Naive thymus-derived CD8-positive, alpha-beta T cell (primary cell): ENCODE measurements around the gene GPC6. TPM values are rescaled to one million over a fixed set of nuclear protein-coding genes. Genes with fewer than 3 reads are reported as not detected.

Experiments used
- ATAC-seq, 2 donors: fragments of 150-1000 bp; cut with Tn5 transposase in 1 of 2; sonication (Bioruptor Pico), chemical (Tn5 transposase) in 1 of 2; 1 replicate in 1 of 2; 2 replicates in 1 of 2; pipeline ENCODE4 v1.10.0; 2021; ENCODE audit warnings: mild to moderate bottlenecking in 2 of 2, moderate library complexity in 2 of 2
- POLR2A ChIA-PET: fragments of 350-600 bp; sonication (Branson Sonifier 250); formaldehyde crosslinking; loops from one replicate; lab custom pipeline; 2021; ENCODE audit warnings: antibody characterized with exemption; lab: Charles Lee
- DNase-seq, 10 donors: peaks; one replicate each; pipeline versions ENCODE4 v3.0.0 to v3.0.0-alpha.2; 2020 to 2022
- H3K27ac Mint-ChIP-seq, 10 donors: one replicate each; pipeline ENCODE4 v1.8.0; 2020 to 2022; ENCODE audit warnings: mild to moderate bottlenecking in 10 of 10, mixed read lengths in 10 of 10, moderate library complexity in 4 of 10, inconsistent platforms in 1 of 10
- H3K27me3 Mint-ChIP-seq, 5 donors: one replicate each; pipeline ENCODE4 v1.8.0; 2021 to 2022; ENCODE audit warnings: mixed read lengths in 5 of 5
- H3K36me3 Mint-ChIP-seq, 3 donors: one replicate each; pipeline ENCODE4 v1.8.0; 2020 to 2022; ENCODE audit warnings: mixed read lengths in 3 of 3, mild to moderate bottlenecking in 2 of 3, inconsistent platforms in 1 of 3
- H3K4me1 Mint-ChIP-seq, 4 donors: one replicate each; pipeline ENCODE4 v1.8.0; 2021 to 2022; ENCODE audit warnings: mixed read lengths in 4 of 4
- H3K4me3 Mint-ChIP-seq, 10 donors: one replicate each; pipeline ENCODE4 v1.8.0; 2020 to 2022; ENCODE audit warnings: mild to moderate bottlenecking in 10 of 10, mixed read lengths in 10 of 10, moderate library complexity in 6 of 10, inconsistent platforms in 1 of 10
- H3K9me3 Mint-ChIP-seq, 9 donors: one replicate each; pipeline ENCODE4 v1.8.0; 2020 to 2022; ENCODE audit warnings: mixed read lengths in 9 of 9, mild to moderate bottlenecking in 3 of 9, inconsistent platforms in 1 of 9, moderate library complexity in 1 of 9
- polyA plus RNA-seq, 3 donors: library from polyadenylated mRNA; unstranded; fragments of 300-500 nt; fragmentation: Illumina TruSeq; gene quantifications; one replicate each; pipeline ENCODE4 v1.2.3, GENCODE V29; 2021
- total RNA-seq, 8 experiments: library from RNA in 2 of 8; stranded (reverse) in 2 of 8; gene quantifications; one replicate each; pipeline ENCODE4 v1.2.3 and lab custom pipeline; 2021 to 2026

Gene GPC6
- total and polyA plus RNA-seq, 5 experiments from 2014 or later, result not detected

- H3K4me3 Mint-ChIP-seq, result no peak overlapping the region
- POLR2A ChIA-PET, result no interaction called here
- no peaks in the 10 kb centered on the region for H3K36me3 Mint-ChIP-seq
- H3K27me3 Mint-ChIP-seq, result no peaks in the 10 kb centered on the region
- DNase-seq, result no peak
- no peaks in the 10 kb centered on the region for H3K9me3 Mint-ChIP-seq
- H3K4me1 Mint-ChIP-seq, result peaks cover 0 to 3% (median 0%) of the 10 kb centered on the region in 4 donors
- ATAC-seq, result no peak
- no peak overlapping the region for H3K27ac Mint-ChIP-seq
These were observed 990.8 kb downstream of the GPC6 start for GRCh38 chr13:94217370-94217769.

- no peak for DNase-seq
- Mint-ChIP-seq H3K36me3 (no peaks in the 10 kb centered on the region), H3K9me3 (no peaks in the 10 kb centered on the region), H3K4me3 (no peak overlapping the region), H3K4me1 (peaks cover 0 to 3% (median 0%) of the 10 kb centered on the region in 4 donors), H3K27ac (peak overlapping the region in 1 of 10 donors; percentile 38), H3K27me3 (peaks cover 0 to 4% (median 0%) of the 10 kb centered on the region in 5 donors)
- POLR2A ChIA-PET, result no interaction called here
- no peak for ATAC-seq
These were observed 991.9 kb downstream of the GPC6 start for GRCh38 chr13:94218537-94218936.

- DNase-seq (no peak), ATAC-seq (no peak)
- Mint-ChIP-seq H3K4me1 (peaks cover 0 to 3% (median 0%) of the 10 kb centered on the region in 4 donors), H3K9me3 (no peaks in the 10 kb centered on the region), H3K27ac (no peak overlapping the region), H3K4me3 (no peak overlapping the region), H3K27me3 (peaks cover 0 to 5% (median 0%) of the 10 kb centered on the region in 5 donors), H3K36me3 (no peaks in the 10 kb centered on the region)
- POLR2A ChIA-PET, result no interaction called here
These were observed 992.3 kb downstream of the GPC6 start for GRCh38 chr13:94218951-94219350.

GRCh38 chr13:94224670-94225069 lies 998.1 kb downstream of the GPC6 start:
- Mint-ChIP-seq H3K27me3 (peaks cover 0 to 5% (median 2%) of the 10 kb centered on the region in 5 donors), H3K4me1 (no peaks in the 10 kb centered on the region), H3K27ac (no peak overlapping the region), H3K36me3 (no peaks in the 10 kb centered on the region), H3K4me3 (no peak overlapping the region), H3K9me3 (no peaks in the 10 kb centered on the region)
- POLR2A ChIA-PET, result no interaction called here
- ATAC-seq (no peak), DNase-seq (no peak)

GRCh38 chr13:94227255-94227879 lies 1000.8 kb downstream of the GPC6 start:
- H3K4me1 Mint-ChIP-seq, result no peaks in the 10 kb centered on the region
- H3K36me3 Mint-ChIP-seq, result no peaks in the 10 kb centered on the region
- no peak overlapping the region for H3K27ac Mint-ChIP-seq
- H3K4me3 Mint-ChIP-seq, result no peak overlapping the region
- DNase-seq, result no peak
- POLR2A ChIA-PET, result no interaction called here
- peaks cover 0 to 2% (median 0%) of the 10 kb centered on the region in 9 donors for H3K9me3 Mint-ChIP-seq
- no peak for ATAC-seq
- H3K27me3 Mint-ChIP-seq, result peaks cover 0 to 5% (median 2%) of the 10 kb centered on the region in 5 donors

GRCh38 chr13:94228763-94229162 lies 1002.2 kb downstream of the GPC6 start:
- no peaks in the 10 kb centered on the region for H3K4me1 Mint-ChIP-seq
- DNase-seq, result no peak
- no peak overlapping the region for H3K27ac Mint-ChIP-seq
- peaks cover 0 to 2% (median 0%) of the 10 kb centered on the region in 9 donors for H3K9me3 Mint-ChIP-seq
- H3K36me3 Mint-ChIP-seq, result no peaks in the 10 kb centered on the region
- H3K27me3 Mint-ChIP-seq, result peaks cover 0 to 2% (median 0%) of the 10 kb centered on the region in 5 donors
- ATAC-seq, result no peak
- H3K4me3 Mint-ChIP-seq, result no peak overlapping the region
- POLR2A ChIA-PET, result no interaction called here

- no peak for ATAC-seq
- peaks cover 0 to 2% (median 0%) of the 10 kb centered on the region in 9 donors for H3K9me3 Mint-ChIP-seq
- no peak for DNase-seq
- H3K4me1 Mint-ChIP-seq, result peaks cover 8 to 14% (median 13%) of the 10 kb centered on the region in 4 donors
- peak overlapping the region in 1 of 10 donors; percentile 10 for H3K27ac Mint-ChIP-seq
- no peaks in the 10 kb centered on the region for H3K36me3 Mint-ChIP-seq
- peaks cover 0 to 2% (median 0%) of the 10 kb centered on the region in 5 donors for H3K27me3 Mint-ChIP-seq
- POLR2A ChIA-PET, result no interaction called here
- H3K4me3 Mint-ChIP-seq, result no peak overlapping the region
These were observed 1005.7 kb downstream of the GPC6 start for GRCh38 chr13:94232161-94232950.

GRCh38 chr13:94232956-94233355 lies 1006.3 kb downstream of the GPC6 start:
- peaks cover 0 to 2% (median 0%) of the 10 kb centered on the region in 9 donors for H3K9me3 Mint-ChIP-seq
- DNase-seq, result no peak
- no peak overlapping the region for H3K27ac Mint-ChIP-seq
- no peak overlapping the region for H3K4me3 Mint-ChIP-seq
- no peak for ATAC-seq
- peaks cover 0 to 2% (median 0%) of the 10 kb centered on the region in 5 donors for H3K27me3 Mint-ChIP-seq
- POLR2A ChIA-PET, result no interaction called here
- peaks cover 14 to 20% (median 19%) of the 10 kb centered on the region in 4 donors for H3K4me1 Mint-ChIP-seq
- H3K36me3 Mint-ChIP-seq, result no peaks in the 10 kb centered on the region

- Mint-ChIP-seq H3K4me1 (peaks cover 15 to 24% (median 24%) of the 10 kb centered on the region in 4 donors), H3K36me3 (no peaks in the 10 kb centered on the region), H3K27me3 (peaks cover 0 to 2% (median 0%) of the 10 kb centered on the region in 5 donors), H3K9me3 (peaks cover 0 to 2% (median 0%) of the 10 kb centered on the region in 9 donors), H3K4me3 (no peak overlapping the region), H3K27ac (no peak overlapping the region)
- POLR2A ChIA-PET, result no interaction called here
- no peak for ATAC-seq
- DNase-seq, result no peak
These were observed 1006.8 kb downstream of the GPC6 start for GRCh38 chr13:94233401-94233800.

GRCh38 chr13:94233837-94234236 lies 1007.2 kb downstream of the GPC6 start:
- ATAC-seq, result no peak
- POLR2A ChIA-PET, result no interaction called here

GRCh38 chr13:94234738-94235137 lies 1008.1 kb downstream of the GPC6 start:
- H3K27ac Mint-ChIP-seq, result no peak overlapping the region
- peaks cover 0 to 2% (median 0%) of the 10 kb centered on the region in 9 donors for H3K9me3 Mint-ChIP-seq
- no peak for ATAC-seq
- H3K4me3 Mint-ChIP-seq, result no peak overlapping the region
- no peaks in the 10 kb centered on the region for H3K36me3 Mint-ChIP-seq
- peaks cover 23 to 38% (median 37%) of the 10 kb centered on the region in 4 donors for H3K4me1 Mint-ChIP-seq
- POLR2A ChIA-PET, result no interaction called here
- no peak for DNase-seq
- H3K27me3 Mint-ChIP-seq, result no peaks in the 10 kb centered on the region

More at GRCh38 chr13:94233837-94234236, 1007.2 kb downstream of the GPC6 start:
- Mint-ChIP-seq H3K27ac (no peak overlapping the region), H3K4me3 (no peak overlapping the region), H3K36me3 (no peaks in the 10 kb centered on the region), H3K4me1 (peaks cover 19 to 29% (median 28%) of the 10 kb centered on the region in 4 donors), H3K9me3 (peaks cover 0 to 2% (median 0%) of the 10 kb centered on the region in 9 donors), H3K27me3 (no peaks in the 10 kb centered on the region)
- no peak for DNase-seq

- H3K9me3 Mint-ChIP-seq, result no peaks in the 10 kb centered on the region
- H3K4me3 Mint-ChIP-seq, result peak overlapping the region in 9 of 10 donors; percentile 1 to 62 (median 34)
- ATAC-seq (no peak), DNase-seq (no peak)
- H3K4me1 Mint-ChIP-seq, result peaks cover 23 to 43% (median 40%) of the 10 kb centered on the region in 4 donors
- no peaks in the 10 kb centered on the region for H3K27me3 Mint-ChIP-seq
- POLR2A ChIA-PET, result no interaction called here
- H3K27ac Mint-ChIP-seq, result peak overlapping the region in 8 of 10 donors; percentile 4 to 72 (median 48)
- no peaks in the 10 kb centered on the region for H3K36me3 Mint-ChIP-seq
These were observed 1009.5 kb downstream of the GPC6 start for GRCh38 chr13:94236132-94236531.

GRCh38 chr13:94236872-94237271 lies 1010.3 kb downstream of the GPC6 start:
- no peaks in the 10 kb centered on the region for H3K27me3 Mint-ChIP-seq
- peak overlapping the region in 6 of 10 donors; percentile 1 to 62 (median 42) for H3K4me3 Mint-ChIP-seq
- H3K9me3 Mint-ChIP-seq, result no peaks in the 10 kb centered on the region
- no peaks in the 10 kb centered on the region for H3K36me3 Mint-ChIP-seq
- H3K27ac Mint-ChIP-seq, result peak overlapping the region in 5 of 10 donors; percentile 4 to 72 (median 34)
- peaks cover 23 to 43% (median 40%) of the 10 kb centered on the region in 4 donors for H3K4me1 Mint-ChIP-seq
- ATAC-seq (peak in 1 of 2 donors; percentile 50), DNase-seq (peak in 2 of 10 donors; percentile 7 to 13)
- POLR2A ChIA-PET, result no interaction called here
